NCI-H2081 (cell line): ENCODE data around the gene CDH4.

Source experiments
- DNase-seq, 2 experiments: peaks; one replicate each; lab custom pipeline; 2025; lab: John Stamatoyannopoulos, UW

CDH4 gene

GRCh38 chr20:61693055-61693600 is 441.1 kb downstream of the CDH4 start:
- no peak for DNase-seq

GRCh38 chr20:61694682-61695081 is 442.6 kb downstream of the CDH4 start:
- no peak for DNase-seq

- DNase-seq, result no peak
Observed at GRCh38 chr20:61695741-61696140, 443.7 kb downstream of the CDH4 start.

- DNase-seq, result no peak
Observed at GRCh38 chr20:61696181-61696735, 444.2 kb downstream of the CDH4 start.

GRCh38 chr20:61697666-61698597 is 445.9 kb downstream of the CDH4 start:
- no peak for DNase-seq

- no peak for DNase-seq
Observed at GRCh38 chr20:61698598-61699494, 446.8 kb downstream of the CDH4 start.

- DNase-seq, result no peak
Observed at GRCh38 chr20:61699495-61700374, 447.7 kb downstream of the CDH4 start.

- DNase-seq, result no peak
Observed at GRCh38 chr20:61700595-61701140, 448.6 kb downstream of the CDH4 start.

GRCh38 chr20:61701401-61701800 is 449.3 kb downstream of the CDH4 start:
- no peak for DNase-seq

GRCh38 chr20:61701802-61702201 is 449.7 kb downstream of the CDH4 start:
- no peak for DNase-seq

GRCh38 chr20:61702246-61702645 is 450.2 kb downstream of the CDH4 start:
- DNase-seq, result no peak

GRCh38 chr20:61704661-61705060 is 452.6 kb downstream of the CDH4 start:
- DNase-seq, result no peak

GRCh38 chr20:61705386-61706258 is 453.6 kb downstream of the CDH4 start:
- DNase-seq, result no peak

GRCh38 chr20:61706259-61706961 is 454.3 kb downstream of the CDH4 start:
- DNase-seq, result no peak

GRCh38 chr20:61708891-61709290 is 456.8 kb downstream of the CDH4 start:
- DNase-seq, result no peak

GRCh38 chr20:61710108-61710507 is 458.0 kb downstream of the CDH4 start:
- DNase-seq, result no peak

- no peak for DNase-seq
Observed at GRCh38 chr20:61712688-61713087, 460.6 kb downstream of the CDH4 start.

- DNase-seq, result no peak
Observed at GRCh38 chr20:61718361-61719005, 466.4 kb downstream of the CDH4 start.
